Effector memory CD8-positive, alpha-beta T cell (primary cell): Measurements from ENCODE around the gene TOX2.

Experiments
- ATAC-seq: fragments of 150-1000 bp; cut with Tn5 transposase; replicated peaks from 2 replicates; pipeline ENCODE4 v1.10.0; 2021; ENCODE audit warnings: mild to moderate bottlenecking, moderate library complexity
- DNase-seq, 3 experiments: peaks; one replicate each; pipeline ENCODE4 v3.0.0; 2021
- H3K27ac Mint-ChIP-seq, 2 donors: one replicate each; pipeline ENCODE4 v1.8.0; 2022; ENCODE audit warnings: mild to moderate bottlenecking in 2 of 2, mixed read lengths in 2 of 2, moderate library complexity in 2 of 2
- H3K27me3 Mint-ChIP-seq, 2 donors: one replicate each; pipeline ENCODE4 v1.8.0; 2022; ENCODE audit warnings: mixed read lengths in 2 of 2
- H3K36me3 Mint-ChIP-seq: one replicate; pipeline ENCODE4 v1.8.0; 2022; ENCODE audit warnings: mild to moderate bottlenecking, moderate library complexity, mixed read lengths; ENCODE audit not compliant: insufficient read depth
- H3K4me1 Mint-ChIP-seq, 2 donors: one replicate each; pipeline ENCODE4 v1.8.0; 2022; ENCODE audit warnings: low read depth in 2 of 2, mixed read lengths in 2 of 2
- H3K4me3 Mint-ChIP-seq, 2 donors: one replicate each; pipeline ENCODE4 v1.8.0; 2022; ENCODE audit warnings: mild to moderate bottlenecking in 2 of 2, mixed read lengths in 2 of 2, moderate library complexity in 2 of 2
- H3K9me3 Mint-ChIP-seq, 2 donors: one replicate each; pipeline ENCODE4 v1.8.0; 2022; ENCODE audit warnings: mixed read lengths in 2 of 2

The TOX2 gene

DNA sequence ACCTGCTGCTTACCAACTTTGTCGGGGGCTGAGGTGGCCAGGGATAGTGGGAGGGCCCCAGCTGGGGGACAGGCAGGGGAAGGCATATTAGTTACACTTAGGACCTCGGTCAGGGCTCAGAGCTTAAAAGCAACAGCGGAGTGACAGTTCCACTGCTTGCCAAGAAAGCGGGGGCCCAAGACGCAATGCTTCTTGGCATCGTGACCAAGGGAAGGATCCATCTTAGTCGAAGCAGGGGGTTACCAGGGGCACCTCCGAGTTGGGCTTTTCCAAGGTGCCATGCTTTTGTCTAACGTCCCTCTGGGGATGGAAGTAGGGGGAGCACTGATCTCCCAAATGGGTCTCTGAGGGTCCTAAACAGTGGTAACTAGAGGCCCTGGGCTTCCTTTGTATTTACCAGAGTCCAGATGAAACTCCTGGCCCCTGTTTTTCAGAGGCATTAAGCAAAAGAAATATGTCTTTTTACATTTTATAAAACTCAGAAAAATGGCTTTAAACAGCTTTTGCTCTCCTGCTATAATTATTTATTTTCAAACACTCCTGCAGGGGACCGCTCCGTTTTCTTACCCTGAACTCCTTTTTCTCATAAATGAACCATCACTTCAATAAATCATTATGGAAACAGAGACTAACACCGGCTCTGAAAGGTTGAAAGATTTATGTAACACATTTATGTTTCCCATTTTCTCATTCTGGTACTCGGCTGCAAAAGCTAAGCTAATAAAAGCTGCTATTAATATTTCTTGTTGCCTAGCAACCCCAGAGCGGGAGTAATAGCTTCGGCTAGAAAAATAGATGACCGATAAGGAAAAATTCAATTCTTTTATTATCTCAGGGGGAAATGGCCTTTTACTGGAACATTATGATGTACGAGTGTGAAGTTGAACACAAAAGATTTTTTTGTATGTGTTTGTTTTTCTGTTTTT, 100.4 kb downstream of the TOX2 start:
- H3K27me3 Mint-ChIP-seq: peaks cover 10 to 66% of the 10 kb centered on the region in 2 donors

DNA sequence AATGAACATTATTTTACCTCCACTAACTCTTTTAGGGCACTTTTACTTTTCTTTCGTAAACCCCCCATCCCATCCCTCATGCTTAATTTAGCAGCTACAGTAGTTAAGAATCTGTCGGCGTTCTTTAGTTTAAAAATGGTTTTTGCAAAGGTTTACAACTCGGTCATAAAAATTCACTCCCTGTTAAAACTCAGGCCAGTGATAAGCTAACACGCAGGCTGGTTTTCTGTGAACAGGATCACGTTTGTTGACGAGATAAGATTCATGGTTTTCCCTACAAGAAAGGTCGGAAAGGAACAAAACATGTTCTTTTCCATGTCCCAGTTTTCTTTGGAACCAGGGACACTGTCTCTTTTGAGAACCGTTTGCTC, 101.1 kb downstream of the TOX2 start:
- Mint-ChIP-seq H3K4me1 (peaks cover 37 to 44% of the 10 kb centered on the region in 2 donors), H3K9me3 (no peaks in the 10 kb centered on the region), H3K27ac (no peak overlapping the region), H3K36me3 (peaks cover 3% of the 10 kb centered on the region), H3K27me3 (peaks cover 10 to 64% of the 10 kb centered on the region in 2 donors), H3K4me3 (no peak overlapping the region)
- ATAC-seq (no peak), DNase-seq (no peak)

More for the DNA sequence above, 100.4 kb downstream of the TOX2 start:
- H3K36me3 Mint-ChIP-seq: peaks cover 3% of the 10 kb centered on the region
- H3K27ac Mint-ChIP-seq: no peak overlapping the region
- DNase-seq (no peak), ATAC-seq (no peak)
- no peaks in the 10 kb centered on the region for H3K9me3 Mint-ChIP-seq
- H3K4me1 Mint-ChIP-seq: peaks cover 39 to 44% of the 10 kb centered on the region in 2 donors
- no peak overlapping the region for H3K4me3 Mint-ChIP-seq

DNA sequence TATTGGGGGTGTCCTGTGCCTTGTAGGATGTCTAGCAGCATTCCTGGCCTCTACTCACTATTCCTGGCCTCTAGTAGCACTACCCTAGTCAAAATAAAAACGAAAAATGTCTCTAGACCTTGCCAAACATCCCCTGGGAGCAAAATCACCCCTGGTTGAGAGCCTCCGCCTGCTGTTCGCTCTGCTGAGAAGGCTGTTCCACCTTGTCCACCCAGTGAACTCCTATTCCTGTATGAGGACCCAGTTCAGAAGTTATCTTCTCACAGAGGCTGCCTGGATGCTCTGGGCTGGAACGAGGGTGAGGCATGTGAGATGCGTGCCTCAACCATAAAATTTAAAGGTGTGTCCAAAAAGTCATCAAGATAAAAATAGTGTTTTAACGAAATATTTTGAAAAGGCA, 101.9 kb downstream of the TOX2 start:
- DNase-seq (no peak), ATAC-seq (no peak)
- Mint-ChIP-seq H3K4me3 (no peak overlapping the region), H3K36me3 (peaks cover 3% of the 10 kb centered on the region), H3K4me1 (peaks cover 34 to 40% of the 10 kb centered on the region in 2 donors), H3K9me3 (no peaks in the 10 kb centered on the region), H3K27ac (no peak overlapping the region), H3K27me3 (peaks cover 5 to 64% of the 10 kb centered on the region in 2 donors)

DNA sequence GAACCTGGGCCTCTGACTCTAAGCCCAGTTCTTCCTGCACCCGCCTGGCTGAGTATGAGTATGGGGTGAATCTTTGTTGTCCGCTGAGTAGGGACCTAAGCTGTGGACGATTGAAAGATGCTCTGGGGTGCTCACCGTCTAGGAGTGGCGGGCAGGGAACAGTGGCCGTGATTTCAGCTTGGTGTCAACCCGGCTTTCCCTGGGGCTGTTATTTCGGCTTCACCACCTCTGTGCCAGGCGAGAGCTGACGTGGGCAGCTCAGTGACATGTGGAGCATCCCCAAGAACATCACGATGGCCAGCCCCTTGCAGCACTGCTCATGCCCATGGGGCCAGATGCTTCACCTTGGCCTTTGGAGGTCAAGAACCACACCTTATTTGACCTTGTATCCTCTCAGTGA, 102.6 kb downstream of the TOX2 start:
- no peak for ATAC-seq
- peaks cover 3% of the 10 kb centered on the region for H3K36me3 Mint-ChIP-seq
- peaks cover 6 to 67% of the 10 kb centered on the region in 2 donors for H3K27me3 Mint-ChIP-seq
- H3K27ac Mint-ChIP-seq: no peak overlapping the region
- H3K4me3 Mint-ChIP-seq: no peak overlapping the region
- H3K4me1 Mint-ChIP-seq: peaks cover 28 to 33% of the 10 kb centered on the region in 2 donors
- DNase-seq: no peak
- no peaks in the 10 kb centered on the region for H3K9me3 Mint-ChIP-seq

DNA sequence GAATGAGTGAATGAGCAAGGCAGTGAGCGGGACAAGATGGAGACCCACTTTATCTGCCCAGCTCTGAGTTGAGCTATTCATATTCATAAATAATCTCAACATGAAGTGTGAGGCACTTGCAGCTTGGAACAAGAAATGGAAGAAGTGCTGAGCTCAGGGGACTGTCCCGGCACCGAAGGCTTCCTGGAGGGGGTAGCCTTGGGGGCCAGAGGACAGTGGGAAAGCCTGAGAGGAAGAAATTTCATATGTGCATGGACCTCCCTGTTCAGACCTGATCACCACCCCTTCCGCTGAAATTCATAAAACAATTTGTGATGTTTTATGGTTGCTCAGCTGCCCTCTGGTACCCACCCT, 103.2 kb downstream of the TOX2 start:
- no peak overlapping the region for H3K4me3 Mint-ChIP-seq
- peaks cover 13 to 73% of the 10 kb centered on the region in 2 donors for H3K27me3 Mint-ChIP-seq
- ATAC-seq (no peak), DNase-seq (no peak)
- H3K36me3 Mint-ChIP-seq: peaks cover 3% of the 10 kb centered on the region
- H3K9me3 Mint-ChIP-seq: no peaks in the 10 kb centered on the region
- no peak overlapping the region for H3K27ac Mint-ChIP-seq
- peaks cover 28 to 34% of the 10 kb centered on the region in 2 donors for H3K4me1 Mint-ChIP-seq

DNA sequence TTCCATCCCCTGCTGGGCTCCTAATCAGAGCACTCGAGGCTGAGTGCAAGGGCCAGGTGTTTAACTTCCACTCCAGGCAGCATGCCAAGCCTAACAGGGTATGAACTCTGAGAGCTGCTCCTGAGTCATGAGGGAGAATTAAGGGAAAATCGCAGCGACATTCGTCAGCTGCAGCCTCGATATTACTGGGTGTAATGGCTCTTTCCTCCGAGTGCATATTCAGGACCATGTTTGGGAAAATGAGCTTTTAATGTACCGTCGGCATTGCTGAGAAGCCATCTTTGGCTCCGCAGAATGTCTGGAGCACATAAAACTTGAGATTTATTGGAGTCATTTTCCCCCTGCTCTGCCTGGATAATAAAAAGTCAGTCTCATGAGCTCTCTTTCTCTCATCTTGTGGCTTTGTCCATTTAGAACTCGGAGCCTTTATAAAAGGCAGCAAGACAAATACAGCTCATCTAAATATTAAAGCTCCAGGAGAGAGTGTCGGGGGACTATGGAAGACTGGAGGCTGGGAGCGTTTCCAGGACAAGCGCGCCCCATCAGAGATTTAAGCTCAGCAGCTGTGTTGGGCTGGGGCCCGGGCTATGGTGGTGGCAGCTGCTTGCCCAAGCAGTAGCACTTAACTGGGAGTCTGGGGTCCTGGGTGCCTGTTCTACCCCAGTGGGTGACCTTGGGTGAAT, 103.7 kb downstream of the TOX2 start:
- Mint-ChIP-seq H3K36me3 (peaks cover 3% of the 10 kb centered on the region), H3K27ac (peak overlapping the region in 1 of 2 donors; percentile 47), H3K4me3 (peak overlapping the region; percentile 8 to 73), H3K4me1 (peaks cover 25 to 31% of the 10 kb centered on the region in 2 donors), H3K27me3 (peaks cover 13 to 73% of the 10 kb centered on the region in 2 donors), H3K9me3 (no peaks in the 10 kb centered on the region)
- ATAC-seq (no peak), DNase-seq (no peak)

DNA sequence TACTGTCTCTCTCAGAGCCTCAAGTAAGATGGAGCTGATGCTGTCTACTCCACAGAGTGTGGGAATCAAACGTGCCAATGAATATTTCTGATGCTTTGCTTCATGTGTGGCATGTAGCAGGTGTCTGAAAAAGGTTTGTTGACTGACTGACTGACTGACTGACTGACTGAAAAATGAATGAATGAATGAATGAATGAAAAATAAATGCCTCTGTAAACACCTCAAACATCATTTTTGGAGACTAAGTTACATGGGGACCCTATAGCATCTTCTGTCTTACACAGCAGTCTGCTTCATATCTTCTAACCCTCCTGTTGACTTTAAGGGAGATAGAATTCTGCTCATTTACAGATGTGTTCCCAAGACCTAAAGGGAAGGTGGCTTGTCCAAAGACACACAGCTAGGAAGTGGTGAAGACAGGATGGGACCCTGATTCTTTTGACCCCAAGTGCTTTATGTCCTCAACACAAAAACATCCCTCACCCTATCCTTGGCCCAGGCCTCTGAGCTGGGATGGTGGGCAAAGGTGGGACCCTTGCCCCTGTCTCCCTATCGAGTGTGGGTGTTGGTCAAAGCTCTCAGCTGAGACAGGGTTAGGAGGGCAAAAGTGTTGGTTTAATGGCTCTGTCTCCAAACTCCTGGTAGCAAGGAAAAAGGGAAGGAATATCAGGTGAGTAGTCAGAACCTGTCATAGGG, 104.4 kb downstream of the TOX2 start:
- Mint-ChIP-seq H3K27me3 (peaks cover 19 to 73% of the 10 kb centered on the region in 2 donors), H3K4me1 (peaks cover 25 to 31% of the 10 kb centered on the region in 2 donors)

DNA sequence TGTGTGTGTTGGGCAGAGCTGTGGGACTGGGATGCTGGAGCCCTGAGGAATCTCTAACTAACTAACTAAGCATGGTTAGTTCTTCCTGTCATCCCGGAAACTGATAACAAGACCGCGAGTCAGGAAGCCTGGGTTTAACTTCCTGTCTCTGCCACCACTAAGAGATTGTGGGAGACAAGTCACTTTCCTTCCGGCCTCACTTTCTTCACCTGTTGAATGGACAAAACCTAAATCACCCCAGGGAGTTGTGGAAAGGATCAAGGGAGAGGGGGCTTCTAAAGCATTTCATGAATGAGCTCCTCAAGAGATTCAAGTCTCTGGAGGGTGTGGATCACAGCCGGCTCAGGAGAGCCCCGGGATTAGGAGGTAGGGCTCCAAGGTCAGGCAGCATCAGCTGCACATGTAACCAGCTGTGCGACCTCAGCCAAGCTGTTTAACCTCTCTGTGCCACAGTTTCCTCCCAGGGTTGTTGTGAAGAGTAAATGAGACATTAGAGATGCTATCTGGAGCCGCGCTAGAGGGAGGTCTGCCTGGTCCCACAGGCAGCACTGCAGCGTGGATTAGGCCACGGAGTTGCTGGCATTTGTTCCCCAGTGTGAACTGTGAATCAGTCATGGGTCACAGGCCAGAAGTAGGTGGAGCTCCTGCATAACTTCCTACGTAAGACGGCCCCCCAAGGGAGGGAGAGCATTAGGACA, 105.1 kb downstream of the TOX2 start:
- ATAC-seq: peak; percentile 81
- peak; percentile 24 to 44 (median 29) for DNase-seq
- H3K27ac Mint-ChIP-seq: peak overlapping the region; percentile 26 to 47

More for the DNA sequence above, 104.4 kb downstream of the TOX2 start:
- DNase-seq: no peak
- peak overlapping the region; percentile 73 to 76 for H3K4me3 Mint-ChIP-seq
- ATAC-seq: no peak
- no peaks in the 10 kb centered on the region for H3K9me3 Mint-ChIP-seq
- peak overlapping the region; percentile 26 to 47 for H3K27ac Mint-ChIP-seq
- peaks cover 2% of the 10 kb centered on the region for H3K36me3 Mint-ChIP-seq

DNA sequence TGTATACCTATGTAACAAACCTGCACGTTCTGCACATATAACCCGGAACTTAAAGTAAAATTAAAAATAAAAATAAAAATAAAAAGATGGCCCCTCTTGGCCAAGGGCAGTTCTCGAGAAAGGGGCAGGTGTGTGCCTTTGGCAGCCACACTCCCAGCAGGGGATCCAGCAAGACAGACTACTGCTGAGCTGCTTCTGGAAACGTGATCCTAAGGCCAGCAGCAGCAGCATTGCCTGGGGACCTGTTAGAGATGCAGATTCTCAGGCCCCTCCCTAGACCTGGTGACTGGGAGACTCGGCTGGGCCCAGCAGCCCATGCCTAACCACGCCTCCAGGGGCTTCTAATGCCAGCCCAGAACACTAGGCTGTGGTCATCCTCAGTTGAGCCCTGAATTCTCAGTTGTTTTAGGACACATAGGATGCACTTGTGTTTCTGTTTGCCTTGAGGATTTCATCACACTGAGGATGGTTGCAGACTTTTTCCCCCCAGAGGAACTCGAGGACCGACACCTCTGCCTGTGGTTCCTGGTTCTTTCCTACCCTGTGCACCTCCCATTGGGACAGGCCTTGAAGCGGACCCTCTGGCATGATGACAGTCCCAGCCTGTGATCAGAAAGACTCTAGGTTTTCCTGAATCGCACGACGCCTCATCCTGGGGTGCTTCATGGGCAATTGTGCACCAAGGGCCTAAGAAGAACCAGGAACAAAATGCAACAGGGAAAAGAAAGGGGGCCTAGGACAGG, 105.9 kb downstream of the TOX2 start:
- no peak overlapping the region for H3K27ac Mint-ChIP-seq
- H3K4me1 Mint-ChIP-seq: peaks cover 25 to 31% of the 10 kb centered on the region in 2 donors
- H3K27me3 Mint-ChIP-seq: peaks cover 20 to 82% of the 10 kb centered on the region in 2 donors
- H3K9me3 Mint-ChIP-seq: no peaks in the 10 kb centered on the region
- DNase-seq (no peak), ATAC-seq (no peak)
- peaks cover 2% of the 10 kb centered on the region for H3K36me3 Mint-ChIP-seq
- peak overlapping the region; percentile 73 to 76 for H3K4me3 Mint-ChIP-seq

More for the DNA sequence above, 105.1 kb downstream of the TOX2 start:
- H3K4me3 Mint-ChIP-seq: peak overlapping the region; percentile 73 to 76
- H3K36me3 Mint-ChIP-seq: peaks cover 2% of the 10 kb centered on the region
- no peaks in the 10 kb centered on the region for H3K9me3 Mint-ChIP-seq
- peaks cover 20 to 74% of the 10 kb centered on the region in 2 donors for H3K27me3 Mint-ChIP-seq
- peaks cover 25 to 31% of the 10 kb centered on the region in 2 donors for H3K4me1 Mint-ChIP-seq

DNA sequence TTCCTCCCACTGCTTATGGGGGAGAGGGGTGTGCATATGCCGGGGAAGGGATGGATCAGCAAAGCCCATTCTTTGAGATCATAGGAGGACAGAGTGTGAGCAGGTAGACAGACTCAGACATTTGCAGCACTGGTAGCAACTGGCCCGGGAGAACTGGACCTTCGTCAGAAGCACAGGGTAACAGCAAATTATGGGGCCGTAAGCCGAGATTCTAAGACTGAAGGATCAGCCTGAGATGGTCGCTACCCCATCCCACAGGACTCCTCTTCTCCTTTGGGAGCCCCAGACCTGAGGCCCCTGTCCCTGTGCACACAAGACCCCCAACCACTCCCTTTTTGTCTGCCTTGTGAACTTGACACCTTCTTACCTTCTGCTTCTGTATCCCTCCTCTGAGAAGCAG, 106.5 kb downstream of the TOX2 start:
- peaks cover 20 to 83% of the 10 kb centered on the region in 2 donors for H3K27me3 Mint-ChIP-seq
- H3K9me3 Mint-ChIP-seq: no peaks in the 10 kb centered on the region
- peaks cover 2% of the 10 kb centered on the region for H3K36me3 Mint-ChIP-seq
- DNase-seq: no peak
- peak overlapping the region; percentile 10 to 13 for H3K4me3 Mint-ChIP-seq
- H3K27ac Mint-ChIP-seq: no peak overlapping the region
- H3K4me1 Mint-ChIP-seq: peaks cover 25 to 31% of the 10 kb centered on the region in 2 donors
- no peak for ATAC-seq

DNA sequence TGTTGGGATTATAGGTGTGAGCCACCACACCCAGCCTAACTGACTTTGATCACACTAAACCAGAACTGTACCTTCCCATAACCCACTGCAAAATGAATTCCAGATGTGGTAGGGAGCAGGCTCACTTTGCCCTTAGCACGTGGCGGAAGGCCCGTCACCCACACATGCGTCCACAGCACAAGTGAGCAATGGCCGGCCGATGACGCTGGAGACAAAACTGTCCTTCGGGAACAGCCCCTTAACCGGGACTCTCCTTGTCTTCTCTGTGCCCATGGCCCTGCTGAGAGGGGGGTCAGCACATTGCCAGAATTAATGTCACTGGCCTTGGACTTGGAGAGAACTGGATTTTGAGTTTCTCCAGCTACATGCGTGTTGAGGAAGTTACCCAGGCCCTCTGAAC, 107.2 kb downstream of the TOX2 start:
- Mint-ChIP-seq H3K9me3 (no peaks in the 10 kb centered on the region), H3K4me3 (no peak overlapping the region)
- DNase-seq: no peak

DNA sequence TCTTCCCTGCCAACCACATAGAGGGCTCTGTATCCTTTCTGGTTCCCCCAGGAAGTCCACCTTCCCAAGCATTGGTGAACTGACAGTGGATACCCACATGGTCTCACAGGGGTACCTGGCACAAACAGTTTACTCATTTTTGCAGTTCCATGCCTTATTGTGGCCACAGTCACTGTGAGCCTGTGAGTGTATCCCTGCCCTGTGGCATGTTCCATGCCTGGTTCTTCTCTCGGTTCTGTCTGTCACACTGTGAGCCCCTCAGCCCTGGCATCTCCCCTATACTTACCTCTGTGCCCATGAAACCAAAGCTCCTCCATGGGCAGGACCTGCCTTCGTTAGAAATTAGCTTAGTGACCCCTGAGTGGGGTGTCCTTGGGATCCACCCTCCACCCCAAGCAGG, 107.8 kb downstream of the TOX2 start:
- H3K27me3 Mint-ChIP-seq: peaks cover 22 to 82% of the 10 kb centered on the region in 2 donors
- no peaks in the 10 kb centered on the region for H3K9me3 Mint-ChIP-seq
- H3K36me3 Mint-ChIP-seq: peaks cover 2% of the 10 kb centered on the region
- peaks cover 27 to 29% of the 10 kb centered on the region in 2 donors for H3K4me1 Mint-ChIP-seq
- H3K4me3 Mint-ChIP-seq: no peak overlapping the region
- no peak overlapping the region for H3K27ac Mint-ChIP-seq
- DNase-seq (no peak), ATAC-seq (no peak)

More for the DNA sequence above, 107.2 kb downstream of the TOX2 start:
- Mint-ChIP-seq H3K27ac (no peak overlapping the region), H3K36me3 (peaks cover 2% of the 10 kb centered on the region), H3K4me1 (peaks cover 25 to 28% of the 10 kb centered on the region in 2 donors), H3K27me3 (peaks cover 20 to 82% of the 10 kb centered on the region in 2 donors)
- ATAC-seq: no peak
